HG03558 (cell line): ENCODE measurements around the gene ABHD4.
"Not testable (repeated sequence)": the region's sequence is repeated elsewhere in the genome, so short reads cannot be mapped to it uniquely, and the experiment has no call there.

Experiments
- ATAC-seq: cut with Tn5 transposase; IDR thresholded peaks from one replicate; pipeline ENCODE4 v1.9.1; 2021; ENCODE audit warnings: moderate number of reproducible peaks; ENCODE audit not compliant: unreplicated experiment; ENCODE audit errors: extremely low read depth

The ABHD4 gene

DNA sequence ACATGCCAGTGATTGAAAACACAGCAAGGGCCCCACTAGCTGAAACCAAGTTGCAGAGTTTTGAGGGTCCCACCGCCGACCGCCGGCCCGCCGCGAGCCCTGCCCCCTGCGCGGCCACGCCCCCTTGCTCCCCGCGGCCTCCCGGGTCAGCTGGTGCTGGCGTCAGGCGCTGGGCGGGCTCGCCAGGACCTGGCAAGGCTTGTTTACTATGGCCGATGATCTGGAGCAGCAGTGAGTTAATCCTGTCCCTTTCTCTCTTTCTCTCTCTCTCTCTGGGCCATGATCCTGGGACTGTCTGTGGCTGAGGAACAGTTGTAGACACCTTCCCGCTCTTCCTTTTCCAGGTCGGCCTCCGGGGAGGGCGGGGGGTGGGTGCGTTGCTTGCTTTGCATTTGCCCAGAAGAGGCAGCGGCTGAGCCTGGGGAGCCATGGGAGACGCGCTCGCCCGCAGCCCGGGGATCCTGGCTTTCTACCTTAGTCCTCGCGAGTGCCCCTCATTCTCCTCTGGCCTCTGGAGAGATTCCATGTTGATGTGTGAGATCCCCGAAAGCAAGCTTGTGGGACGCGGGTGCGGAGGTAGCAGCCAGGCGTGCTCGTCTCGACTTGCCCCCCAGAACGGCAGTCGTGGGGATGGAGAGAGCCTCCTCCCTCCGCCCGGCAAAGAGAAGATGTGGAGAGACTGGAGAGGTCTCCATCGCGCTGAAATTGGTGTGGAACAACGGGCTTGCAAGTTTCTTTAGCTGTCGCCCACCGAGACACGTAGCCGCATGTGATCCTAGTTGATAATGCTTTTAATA, at the start of gene ABHD4:
Gene ABHD4, plus strand, starts transcription at position 202 of the 797 bp plus-strand sequence. Its CDS starts 7 bp downstream, at position 209.
- peak; percentile 45 for ATAC-seq

DNA sequence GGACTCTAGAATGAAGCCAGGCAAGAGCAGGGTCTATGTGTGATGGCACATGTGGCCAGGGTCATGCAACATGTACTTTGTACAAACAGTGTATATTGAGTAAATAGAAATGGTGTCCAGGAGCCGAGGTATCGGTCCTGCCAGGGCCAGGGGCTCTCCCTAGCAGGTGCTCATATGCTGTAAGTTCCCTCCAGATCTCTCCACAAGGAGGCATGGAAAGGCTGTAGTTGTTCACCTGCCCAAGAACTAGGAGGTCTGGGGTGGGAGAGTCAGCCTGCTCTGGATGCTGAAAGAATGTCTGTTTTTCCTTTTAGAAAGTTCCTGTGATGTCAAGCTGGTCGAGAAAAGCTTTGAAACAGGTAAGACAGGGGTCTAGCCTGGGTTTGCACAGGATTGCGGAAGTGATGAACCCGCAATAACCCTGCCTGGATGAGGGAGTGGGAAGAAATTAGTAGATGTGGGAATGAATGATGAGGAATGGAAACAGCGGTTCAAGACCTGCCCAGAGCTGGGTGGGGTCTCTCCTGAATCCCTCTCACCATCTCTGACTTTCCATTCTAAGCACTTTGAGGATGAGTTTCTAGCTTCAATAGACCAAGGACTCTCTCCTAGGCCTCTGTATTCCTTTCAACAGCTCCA, 48.7 kb upstream of the ABHD4 start:
- no peak for ATAC-seq

DNA sequence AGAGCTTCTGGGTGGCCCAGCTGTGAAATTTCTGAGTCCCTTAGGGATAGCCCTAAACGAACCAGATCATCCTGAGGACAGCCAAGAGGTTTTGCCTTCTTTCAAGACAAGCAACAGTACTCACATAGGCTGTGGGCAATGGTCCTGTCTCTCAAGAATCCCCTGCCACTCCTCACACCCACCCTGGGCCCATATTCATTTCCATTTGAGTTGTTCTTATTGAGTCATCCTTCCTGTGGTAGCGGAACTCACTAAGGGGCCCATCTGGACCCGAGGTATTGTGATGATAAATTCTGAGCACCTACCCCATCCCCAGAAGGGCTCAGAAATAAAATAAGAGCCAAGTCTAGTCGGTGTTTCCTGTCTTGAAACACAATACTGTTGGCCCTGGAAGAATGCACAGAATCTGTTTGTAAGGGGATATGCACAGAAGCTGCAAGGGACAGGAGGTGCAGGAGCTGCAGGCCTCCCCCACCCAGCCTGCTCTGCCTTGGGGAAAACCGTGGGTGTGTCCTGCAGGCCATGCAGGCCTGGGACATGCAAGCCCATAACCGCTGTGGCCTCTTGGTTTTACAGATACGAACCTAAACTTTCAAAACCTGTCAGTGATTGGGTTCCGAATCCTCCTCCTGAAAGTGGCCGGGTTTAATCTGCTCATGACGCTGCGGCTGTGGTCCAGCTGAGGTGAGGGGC, 48.0 kb upstream of the ABHD4 start:
- ATAC-seq = peak; percentile 36

DNA sequence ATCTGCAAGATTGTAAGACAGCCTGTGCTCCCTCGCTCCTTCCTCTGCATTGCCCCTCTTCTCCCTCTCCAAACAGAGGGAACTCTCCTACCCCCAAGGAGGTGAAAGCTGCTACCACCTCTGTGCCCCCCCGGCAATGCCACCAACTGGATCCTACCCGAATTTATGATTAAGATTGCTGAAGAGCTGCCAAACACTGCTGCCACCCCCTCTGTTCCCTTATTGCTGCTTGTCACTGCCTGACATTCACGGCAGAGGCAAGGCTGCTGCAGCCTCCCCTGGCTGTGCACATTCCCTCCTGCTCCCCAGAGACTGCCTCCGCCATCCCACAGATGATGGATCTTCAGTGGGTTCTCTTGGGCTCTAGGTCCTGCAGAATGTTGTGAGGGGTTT, 46.5 kb upstream of the ABHD4 start:
- no peak for ATAC-seq

DNA sequence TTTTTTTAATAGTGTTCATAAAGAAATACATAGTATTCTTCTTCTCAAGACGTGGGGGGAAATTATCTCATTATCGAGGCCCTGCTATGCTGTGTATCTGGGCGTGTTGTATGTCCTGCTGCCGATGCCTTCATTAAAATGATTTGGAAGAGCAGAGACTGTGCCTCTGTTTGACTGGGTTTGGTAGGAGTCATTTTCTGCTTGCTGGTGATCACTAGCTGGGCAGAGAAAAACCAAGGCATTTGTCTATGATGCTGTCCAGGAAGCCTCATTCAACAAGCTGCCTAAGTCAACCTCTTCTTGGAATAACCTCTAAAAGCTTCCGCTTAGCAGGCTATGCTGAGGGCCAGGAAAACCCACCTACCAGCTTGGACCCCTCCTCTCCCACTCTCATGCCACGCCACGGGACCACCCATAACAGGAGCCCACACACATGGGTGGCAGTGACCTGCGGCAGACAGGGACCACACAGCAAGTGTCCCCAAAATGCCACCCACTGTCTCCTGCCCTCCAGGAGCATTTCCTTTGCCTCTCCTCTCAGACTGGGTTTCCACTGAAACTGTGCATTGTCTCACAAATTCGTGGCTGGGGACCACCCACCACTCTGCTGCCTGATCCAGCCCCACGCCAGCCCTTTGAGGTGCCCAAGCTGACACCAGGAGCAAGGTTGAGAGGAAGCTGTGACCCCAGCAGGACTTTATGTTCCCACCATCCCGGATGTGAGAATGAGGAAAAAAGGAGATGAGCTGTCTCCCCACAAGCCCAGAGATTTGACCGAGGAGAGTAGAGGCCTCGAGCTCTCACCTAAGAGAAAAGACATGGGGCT, 45.9 kb upstream of the ABHD4 start:
- no peak for ATAC-seq

DNA sequence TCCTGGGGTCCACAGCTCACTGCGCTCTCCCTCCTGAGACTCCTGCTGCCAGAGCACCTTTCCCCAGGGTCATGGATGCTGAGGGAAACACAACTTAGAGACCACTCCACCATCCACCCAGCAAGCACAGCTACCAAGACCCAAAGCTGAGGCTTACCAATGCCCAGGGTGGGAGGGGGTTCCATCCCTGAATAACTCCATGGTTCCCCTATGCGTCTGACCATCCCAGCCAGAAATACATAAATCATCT, 45.3 kb upstream of the ABHD4 start:
- ATAC-seq = no peak

GRCh38 chr14:22553445-22553844, 44.7 kb upstream of the ABHD4 start:
- no peak for ATAC-seq

- not testable (repeated sequence) for ATAC-seq
These were observed 44.1 kb upstream of the ABHD4 start for GRCh38 chr14:22553861-22554497.

DNA sequence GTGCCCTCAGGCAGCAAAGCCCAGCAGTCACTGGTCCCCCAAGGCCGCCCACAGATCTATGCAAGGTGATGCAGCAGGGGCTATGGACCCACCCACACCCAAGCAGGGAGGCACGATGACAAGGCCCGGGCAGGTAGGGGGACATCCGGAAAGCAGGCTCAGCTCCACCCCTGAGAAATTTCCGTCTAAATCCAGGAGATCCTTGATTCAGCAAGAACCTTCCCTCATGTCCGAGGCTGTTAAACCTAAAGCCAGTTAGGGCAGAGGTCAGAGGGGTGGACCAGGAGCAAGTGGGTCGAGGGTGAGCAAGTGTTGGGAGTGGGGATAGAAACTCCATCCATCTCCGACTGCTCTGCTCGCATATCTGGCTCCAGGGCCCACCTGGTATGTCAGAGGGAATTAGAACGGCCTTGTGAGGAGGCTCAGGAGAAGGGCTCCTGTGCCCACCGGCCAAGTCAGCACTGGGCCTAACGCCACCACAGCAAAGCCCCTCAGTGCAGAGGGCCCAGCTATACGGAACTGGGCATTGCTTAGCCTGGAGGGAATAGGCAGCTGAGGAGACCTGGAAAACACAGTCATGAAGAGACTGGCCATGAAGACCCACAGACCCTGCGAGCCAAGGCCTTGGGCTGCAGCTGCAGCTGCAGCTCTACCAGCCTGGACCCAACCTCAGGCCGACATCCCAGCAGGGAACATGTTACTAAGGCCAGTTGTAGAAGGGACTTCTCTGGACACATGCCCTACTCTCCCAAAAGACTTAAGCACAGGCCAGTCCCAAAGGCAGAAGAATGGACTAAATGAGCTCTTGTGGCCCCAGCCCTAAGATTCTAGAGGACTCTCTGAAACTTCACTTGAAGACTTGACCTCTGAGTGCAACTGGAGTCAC, 43.4 kb upstream of the ABHD4 start:
- ATAC-seq = no peak

DNA sequence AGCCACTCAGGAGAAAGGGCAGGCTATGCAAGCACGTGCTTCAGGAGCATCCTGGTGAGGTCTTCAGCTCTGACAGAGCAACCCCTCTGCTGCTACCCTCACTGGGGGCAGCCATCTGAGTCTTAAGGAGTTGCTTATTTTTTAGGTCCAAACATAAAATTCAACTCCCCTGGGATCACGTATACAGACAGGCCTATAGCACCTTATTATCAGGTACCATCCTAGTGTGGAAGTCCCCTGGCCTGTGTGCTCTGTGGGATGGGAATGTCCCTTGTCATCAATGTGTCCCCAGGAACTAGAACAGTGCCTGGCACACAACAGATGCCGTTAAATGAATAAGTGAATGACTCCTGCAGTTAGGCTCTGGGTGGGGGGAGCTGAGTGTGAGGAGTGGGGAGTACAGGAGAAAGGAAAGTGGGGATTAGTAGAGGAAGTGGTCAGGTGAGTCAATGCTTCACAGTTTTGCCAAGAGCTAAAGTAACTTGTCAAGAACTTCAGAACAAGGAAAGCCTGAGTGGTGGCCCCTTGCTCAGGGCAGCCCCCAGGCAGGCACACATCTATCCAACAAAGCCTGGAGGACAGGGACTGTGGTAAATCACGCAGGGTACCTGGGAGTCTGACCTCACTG, 42.6 kb upstream of the ABHD4 start:
- no peak for ATAC-seq

- ATAC-seq = peak; percentile 44
These were observed 41.8 kb upstream of the ABHD4 start for GRCh38 chr14:22556021-22556989.

GRCh38 chr14:22556990-22557623, 41.0 kb upstream of the ABHD4 start:
- no peak for ATAC-seq

DNA sequence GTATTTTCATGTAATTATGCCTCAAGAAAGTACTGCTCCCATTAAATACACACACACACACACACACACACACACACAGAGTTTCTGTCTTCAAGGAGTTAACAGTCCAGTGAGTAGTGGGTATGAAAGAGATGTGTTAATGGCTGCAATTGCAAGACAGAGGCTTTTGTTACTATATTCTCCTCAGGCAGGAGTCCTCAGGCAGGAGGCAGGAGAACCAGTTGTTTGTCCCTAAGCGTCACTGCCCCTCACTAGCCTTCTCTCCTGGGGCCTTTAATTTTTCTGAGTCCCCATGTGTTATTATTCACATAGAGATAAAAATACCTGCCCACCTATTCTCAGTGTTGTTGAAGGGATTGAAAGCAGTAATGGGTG, 40.3 kb upstream of the ABHD4 start:
- ATAC-seq = no peak

DNA sequence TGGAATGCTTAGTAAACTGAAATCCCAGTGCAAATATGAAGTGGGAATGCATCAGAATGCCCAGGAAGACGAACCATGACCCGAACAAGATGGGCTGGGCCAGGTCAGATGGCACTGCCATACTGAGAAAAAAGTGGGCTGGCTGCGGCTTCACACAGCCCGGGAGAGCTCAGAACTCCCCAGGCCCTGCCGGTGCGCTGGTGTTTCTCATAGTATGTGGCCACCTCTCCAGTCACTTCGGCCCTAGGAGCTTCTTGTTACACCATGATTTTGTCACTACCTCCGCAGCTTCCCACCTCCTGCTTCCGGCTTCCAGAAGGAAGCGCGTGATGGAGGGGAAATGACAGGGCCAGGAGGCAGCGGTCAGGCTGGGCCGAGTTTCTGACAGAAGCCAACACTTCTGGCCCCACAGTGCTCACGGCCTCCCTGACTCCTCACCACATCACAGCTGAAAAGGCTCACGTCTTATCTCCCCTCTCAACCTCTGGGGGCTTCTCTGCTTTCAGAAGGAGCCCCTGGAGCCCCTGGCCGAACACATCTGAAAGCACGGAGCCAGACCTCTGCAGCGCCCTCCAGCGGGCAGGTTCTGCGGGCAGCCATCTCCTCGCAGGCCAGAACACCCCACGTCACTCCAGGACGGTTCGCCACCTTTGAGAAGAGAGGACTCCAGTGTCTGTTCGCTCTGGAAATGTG, 39.7 kb upstream of the ABHD4 start:
- no peak for ATAC-seq

- no peak for ATAC-seq
These were observed 39.1 kb upstream of the ABHD4 start for GRCh38 chr14:22559041-22559440.

- ATAC-seq = no peak
These were observed 37.3 kb upstream of the ABHD4 start for GRCh38 chr14:22560662-22561365.
